VCaP (cell line): Measurements from ENCODE around the gene SLC29A1.

Experiments
- H3K27ac ChIP-seq: fragments of 450-650 bp; 2 replicates; pipeline ENCODE4 v1.5.1; 2017
- CTCF ChIP-seq: fragments of 450-650 bp; conservative IDR thresholded peaks from 2 replicates; pipeline ENCODE4 v1.5.1; 2017; ENCODE audit warnings: mild to moderate bottlenecking, moderate library complexity

The SLC29A1 gene

GRCh38 chr6:44272529-44272928, 49.1 kb downstream of the SLC29A1 start:
- no peak for TF ChIP-seq CTCF
- H3K27ac ChIP-seq, result no peak overlapping the region

DNA sequence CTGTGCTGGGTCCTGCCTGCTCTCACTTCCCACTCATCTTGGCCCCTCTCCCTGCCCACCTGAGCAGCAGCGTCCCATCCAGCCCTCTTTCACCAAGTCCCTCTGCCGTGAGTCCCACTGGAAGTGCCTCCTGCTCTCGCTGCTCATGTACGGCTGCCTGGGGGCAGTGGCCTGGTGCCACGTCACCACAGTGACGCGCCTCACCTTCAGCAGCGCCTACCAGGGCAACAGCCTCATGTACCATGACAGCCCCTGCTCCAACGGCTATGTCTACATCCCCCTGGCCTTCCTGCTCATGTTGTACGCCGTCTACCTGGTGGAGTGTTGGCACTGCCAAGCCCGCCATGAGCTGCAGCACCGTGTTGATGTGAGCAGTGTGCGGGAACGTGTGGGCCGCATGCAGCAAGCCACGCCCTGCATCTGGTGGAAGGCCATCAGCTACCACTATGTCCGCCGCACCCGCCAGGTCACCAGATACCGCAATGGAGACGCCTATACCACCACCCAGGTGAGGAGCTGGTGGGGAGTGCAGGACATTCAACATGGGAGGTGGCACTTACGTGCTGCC, 49.7 kb downstream of the SLC29A1 start:
- no peak for TF ChIP-seq CTCF
- H3K27ac ChIP-seq, result no peak overlapping the region

DNA sequence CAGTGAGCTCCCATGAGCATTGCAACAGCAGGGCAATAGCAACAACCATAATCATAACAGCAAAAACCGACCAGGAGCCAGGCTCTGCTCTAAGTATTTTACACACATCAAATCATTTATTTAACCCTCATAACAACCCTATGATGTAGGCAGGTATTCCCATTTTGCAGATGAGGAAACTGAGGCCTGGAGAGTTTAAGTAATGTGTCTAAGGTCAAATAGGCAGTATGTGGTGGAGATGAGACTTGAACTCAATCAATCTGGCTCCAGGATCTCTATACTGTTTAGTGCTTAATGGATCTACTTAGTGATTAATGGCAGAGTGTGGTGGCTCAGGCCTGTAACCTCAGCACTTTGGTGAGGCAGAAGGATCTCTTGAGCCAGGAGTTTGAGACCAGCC, 50.2 kb downstream of the SLC29A1 start:
- H3K27ac ChIP-seq, result no peak overlapping the region
- no peak for TF ChIP-seq CTCF

DNA sequence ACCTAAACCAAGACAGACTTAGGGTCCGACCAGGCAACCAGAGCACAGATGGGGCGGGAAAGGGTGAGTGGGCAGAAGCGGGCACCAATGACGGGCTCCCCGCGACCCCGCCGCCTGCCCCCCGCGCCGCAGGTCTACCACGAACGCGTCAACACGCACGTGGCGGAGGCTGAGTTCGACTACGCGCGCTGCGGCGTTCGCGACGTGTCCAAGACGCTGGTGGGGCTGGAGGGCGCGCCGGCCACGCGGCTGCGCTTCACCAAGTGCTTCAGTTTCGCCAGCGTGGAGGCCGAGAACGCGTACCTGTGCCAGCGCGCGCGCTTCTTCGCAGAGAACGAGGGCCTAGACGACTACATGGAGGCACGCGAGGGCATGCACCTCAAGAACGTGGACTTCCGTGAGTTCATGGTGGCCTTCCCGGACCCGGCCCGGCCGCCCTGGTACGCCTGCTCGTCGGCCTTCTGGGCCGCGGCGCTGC, 51.9 kb downstream of the SLC29A1 start:
- no peak for TF ChIP-seq CTCF
- H3K27ac ChIP-seq, result peak overlapping the region; percentile 16; the same call in 1 of the 2 replicates

DNA sequence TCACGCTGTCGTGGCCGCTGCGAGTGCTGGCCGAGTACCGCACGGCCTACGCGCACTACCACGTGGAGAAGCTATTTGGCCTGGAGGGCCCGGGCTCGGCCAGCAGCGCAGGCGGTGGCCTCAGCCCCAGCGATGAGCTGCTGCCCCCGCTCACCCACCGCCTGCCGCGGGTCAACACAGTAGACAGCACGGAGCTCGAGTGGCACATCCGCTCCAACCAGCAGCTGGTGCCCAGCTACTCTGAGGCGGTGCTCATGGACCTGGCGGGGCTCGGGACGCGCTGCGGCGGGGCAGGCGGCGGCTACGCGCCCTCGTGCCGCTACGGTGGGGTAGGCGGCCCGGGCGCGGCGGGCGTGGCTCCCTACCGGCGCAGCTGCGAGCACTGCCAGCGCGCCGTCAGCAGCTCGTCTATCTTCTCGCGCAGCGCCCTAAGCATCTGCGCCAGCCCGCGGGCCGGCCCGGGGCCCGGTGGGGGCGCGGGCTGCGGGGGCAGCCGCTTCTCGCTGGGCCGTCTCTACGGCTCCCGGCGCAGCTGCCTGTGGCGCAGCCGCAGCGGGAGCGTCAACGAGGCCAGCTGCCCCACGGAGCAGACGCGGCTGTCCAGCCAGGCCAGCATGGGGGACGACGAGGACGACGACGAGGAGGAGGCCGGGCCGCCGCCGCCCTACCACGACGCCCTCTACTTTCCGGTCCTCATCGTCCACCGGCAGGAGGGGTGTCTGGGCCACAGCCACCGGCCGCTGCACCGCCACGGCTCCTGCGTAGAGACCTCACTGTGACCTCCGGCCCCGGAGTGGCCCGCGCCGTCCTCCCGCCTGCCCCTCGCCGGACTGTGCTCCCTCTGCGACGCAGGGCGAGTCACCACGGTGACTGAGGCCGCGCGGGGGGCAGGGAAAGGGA, 52.6 kb downstream of the SLC29A1 start:
- no peak for TF ChIP-seq CTCF

GRCh38 chr6:44276667-44277640, 53.6 kb downstream of the SLC29A1 start:
- H3K27ac ChIP-seq, result no peak overlapping the region
- TF ChIP-seq CTCF, result no peak

More for the DNA sequence above, 52.6 kb downstream of the SLC29A1 start:
- H3K27ac ChIP-seq, result peak overlapping the region; percentile 16; the same call in 1 of the 2 replicates
